AG04450 (cell line): ENCODE data around the gene MUCL3. TPM values are rescaled to one million over a fixed set of nuclear protein-coding genes. Genes with fewer than 3 reads are reported as not detected.

Experiments used
- CTCF ChIA-PET: fragments of 300-600, 350-600 bp; formaldehyde crosslinking; extraction: SDS; loops from one replicate; lab custom pipeline; 2022; ENCODE audit warnings: antibody characterized with exemption, inconsistent platforms; lab: Charles Lee
- POLR2A ChIA-PET: fragments of 350-600 bp; formaldehyde crosslinking; extraction: SDS; loops from one replicate; lab custom pipeline; 2021; ENCODE audit warnings: antibody characterized with exemption, inconsistent platforms; lab: Yijun Ruan, JAX
- DNase-seq: peaks from one replicate; pipeline ENCODE4 v3.0.0-alpha.2; 2011; ENCODE audit warnings: low read depth, low spot score
- H3K27ac ChIP-seq: one replicate; pipeline ENCODE4 v1.5.1; 2012; ENCODE audit warnings: low read depth, low read length, control low read depth
- H3K27me3 ChIP-seq: one replicate; pipeline ENCODE4 v1.6.0; 2012; ENCODE audit warnings: low read length; ENCODE audit not compliant: control insufficient read depth, insufficient read depth
- H3K4me3 ChIP-seq: 2 replicates; pipeline ENCODE4 v1.5.1; 2011; ENCODE audit warnings: mild to moderate bottlenecking, low read depth, low read length, control low read depth
- H3K9me3 ChIP-seq: 2 replicates; pipeline ENCODE4 v1.5.1; 2012; ENCODE audit warnings: low read length; ENCODE audit not compliant: control insufficient read depth, insufficient read depth
- polyA minus RNA-seq: library from RNA; depleted of rRNA, polyadenylated mRNA; stranded (reverse); fragments of >200 nt; gene quantifications from 2 replicates; pipeline ENCODE4 v1.2.3, GENCODE V29; 2011; rRNA and poly(A)+ RNA removed
- polyA plus RNA-seq: library from polyadenylated mRNA; depleted of rRNA; stranded (reverse); fragments of >200 nt; gene quantifications from 2 replicates; pipeline ENCODE4 v1.2.3, GENCODE V29; 2011; rRNA removed
- TF ChIP-seq, protein P1 (sequence below): IDR thresholded peaks from 2 replicates; pipeline ENCODE4 v1.5.1; 2011; ENCODE audit warnings: low read depth, low read length, control low read depth, inconsistent platforms

Gene MUCL3, protein sequence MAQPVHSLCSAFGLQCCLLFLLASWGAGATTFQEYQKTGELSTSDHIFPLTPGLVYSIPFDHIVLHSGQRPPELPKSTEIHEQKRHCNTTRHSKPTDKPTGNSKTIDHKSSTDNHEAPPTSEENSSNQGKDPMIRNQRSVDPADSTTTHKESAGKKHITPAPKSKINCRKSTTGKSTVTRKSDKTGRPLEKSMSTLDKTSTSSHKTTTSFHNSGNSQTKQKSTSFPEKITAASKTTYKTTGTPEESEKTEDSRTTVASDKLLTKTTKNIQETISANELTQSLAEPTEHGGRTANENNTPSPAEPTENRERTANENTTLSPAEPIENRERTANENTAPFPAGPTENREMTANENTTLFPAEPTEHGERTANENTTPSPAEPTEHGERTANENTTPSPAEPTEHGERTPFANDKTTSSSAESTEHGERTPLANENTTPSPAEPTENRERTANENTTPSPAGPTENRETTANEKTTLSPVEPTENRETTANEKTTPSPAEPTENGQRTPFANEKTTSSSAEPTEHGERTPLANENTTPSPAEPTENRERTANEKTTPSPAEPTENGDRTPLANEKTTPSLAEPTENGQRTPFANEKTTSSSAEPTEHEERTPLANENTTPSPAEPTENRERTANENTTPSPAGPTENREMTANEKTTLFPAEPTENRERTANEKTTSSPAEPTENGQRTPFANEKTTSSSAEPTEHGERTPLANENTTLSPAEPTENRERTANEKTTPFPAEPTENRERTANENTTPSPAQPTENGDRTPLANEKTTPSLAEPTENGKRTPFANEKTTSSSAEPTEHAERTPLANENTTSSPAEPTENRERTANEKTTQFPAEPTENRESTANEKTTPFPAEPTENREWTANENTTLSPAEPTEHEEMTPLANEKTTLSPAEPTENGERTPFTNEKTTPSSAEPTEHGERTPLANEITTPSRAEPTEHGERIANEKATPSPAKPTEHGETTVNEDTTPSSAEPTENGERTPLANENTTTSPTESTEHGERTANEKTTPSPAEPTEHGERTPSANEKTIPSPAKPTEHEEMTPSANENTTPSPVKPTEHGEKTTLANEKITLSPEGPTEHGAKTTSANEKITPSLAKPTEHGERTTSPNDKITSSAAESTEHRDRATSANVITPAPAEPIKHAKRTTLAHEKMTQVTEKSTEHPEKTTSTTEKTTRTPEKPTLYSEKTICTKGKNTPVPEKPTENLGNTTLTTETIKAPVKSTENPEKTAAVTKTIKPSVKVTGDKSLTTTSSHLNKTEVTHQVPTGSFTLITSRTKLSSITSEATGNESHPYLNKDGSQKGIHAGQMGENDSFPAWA (N-terminal part only)
- polyA plus RNA-seq (not detected in 2 replicates), polyA minus RNA-seq (not detected in 2 replicates)

DNA sequence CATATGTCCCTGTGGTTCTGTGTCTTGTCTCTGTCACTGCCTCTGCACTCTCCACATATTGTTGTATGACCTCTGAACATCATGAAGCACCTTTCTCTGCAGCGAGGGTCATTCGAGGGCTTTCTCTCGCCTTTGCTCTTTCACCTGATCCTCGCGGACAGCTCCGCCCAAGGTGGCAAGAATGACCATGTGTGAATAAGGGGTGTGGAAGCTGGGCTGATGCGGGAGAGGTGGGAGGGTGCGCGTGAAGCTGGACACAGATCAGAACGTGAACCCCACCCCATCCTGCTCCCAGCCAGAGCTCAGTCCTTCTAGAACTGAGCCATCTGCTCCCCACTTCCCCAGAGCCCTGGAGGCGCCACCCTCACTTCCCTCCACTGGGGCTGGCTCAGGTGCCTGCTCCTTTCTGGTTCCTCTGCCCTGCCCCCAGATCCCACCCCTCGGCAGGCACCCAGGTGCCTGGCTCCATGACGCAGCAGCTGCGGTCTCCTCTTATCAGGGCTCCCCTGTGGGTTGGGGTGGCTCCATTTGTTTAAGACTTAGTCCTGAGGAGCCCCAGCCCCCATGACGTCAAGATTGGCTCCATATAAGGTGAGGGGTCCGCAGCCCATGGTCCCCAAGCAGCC is at the start of gene MUCL3:
Gene MUCL3, plus strand, starts transcription at position 613 of the 626 bp plus-strand sequence. CDS start 27 bp downstream, outside the sequence.
- peaks cover 50% of the 10 kb centered on the region for H3K27me3 ChIP-seq
- POLR2A ChIA-PET = no interaction called here
- no peak within 1 kb of the TSS for H3K4me3 ChIP-seq
- CTCF ChIA-PET = interaction anchor here (0.7 to 4.3 kb wide), 4 partner anchors 129 to 153 kb away, joined by 5 to 63 read pairs (median 18); no protein-coding TSS in a partner anchor
- TF ChIP-seq, protein P1, sequence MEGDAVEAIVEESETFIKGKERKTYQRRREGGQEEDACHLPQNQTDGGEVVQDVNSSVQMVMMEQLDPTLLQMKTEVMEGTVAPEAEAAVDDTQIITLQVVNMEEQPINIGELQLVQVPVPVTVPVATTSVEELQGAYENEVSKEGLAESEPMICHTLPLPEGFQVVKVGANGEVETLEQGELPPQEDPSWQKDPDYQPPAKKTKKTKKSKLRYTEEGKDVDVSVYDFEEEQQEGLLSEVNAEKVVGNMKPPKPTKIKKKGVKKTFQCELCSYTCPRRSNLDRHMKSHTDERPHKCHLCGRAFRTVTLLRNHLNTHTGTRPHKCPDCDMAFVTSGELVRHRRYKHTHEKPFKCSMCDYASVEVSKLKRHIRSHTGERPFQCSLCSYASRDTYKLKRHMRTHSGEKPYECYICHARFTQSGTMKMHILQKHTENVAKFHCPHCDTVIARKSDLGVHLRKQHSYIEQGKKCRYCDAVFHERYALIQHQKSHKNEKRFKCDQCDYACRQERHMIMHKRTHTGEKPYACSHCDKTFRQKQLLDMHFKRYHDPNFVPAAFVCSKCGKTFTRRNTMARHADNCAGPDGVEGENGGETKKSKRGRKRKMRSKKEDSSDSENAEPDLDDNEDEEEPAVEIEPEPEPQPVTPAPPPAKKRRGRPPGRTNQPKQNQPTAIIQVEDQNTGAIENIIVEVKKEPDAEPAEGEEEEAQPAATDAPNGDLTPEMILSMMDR = no peak
- DNase-seq = no peak
- no peak within 1 kb of the TSS for H3K27ac ChIP-seq
- H3K9me3 ChIP-seq = no peaks in the 10 kb centered on the region

DNA sequence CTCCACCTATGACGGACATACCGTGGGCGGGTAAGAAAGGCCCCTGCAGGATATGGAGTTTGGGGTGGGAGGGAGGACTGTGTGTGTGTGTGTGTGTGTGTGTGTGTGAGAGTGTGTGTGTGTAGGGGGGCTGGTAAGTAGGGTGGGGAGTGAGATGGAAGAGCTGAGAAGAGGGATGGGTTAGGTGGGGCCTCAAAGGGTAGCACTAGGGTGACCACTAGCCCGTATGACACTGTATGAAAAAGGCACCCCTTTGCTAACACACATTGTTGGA is 49.4 kb upstream of the MUCL3 start:
- TF ChIP-seq, protein P1 = no peak
- Histone ChIP-seq H3K27me3 (no peaks in the 10 kb centered on the region), H3K27ac (no peak overlapping the region), H3K9me3 (no peaks in the 10 kb centered on the region; the same call in 1 of the 2 replicates), H3K4me3 (no peak overlapping the region)
- ChIA-PET CTCF (interaction anchor here (1.0 to 1.3 kb wide), 2 partner anchors 23 to 47 kb away, joined by 3 read pairs; partner anchors contain the start of gene VARS2), POLR2A (no interaction called here)
- DNase-seq = no peak

DNA sequence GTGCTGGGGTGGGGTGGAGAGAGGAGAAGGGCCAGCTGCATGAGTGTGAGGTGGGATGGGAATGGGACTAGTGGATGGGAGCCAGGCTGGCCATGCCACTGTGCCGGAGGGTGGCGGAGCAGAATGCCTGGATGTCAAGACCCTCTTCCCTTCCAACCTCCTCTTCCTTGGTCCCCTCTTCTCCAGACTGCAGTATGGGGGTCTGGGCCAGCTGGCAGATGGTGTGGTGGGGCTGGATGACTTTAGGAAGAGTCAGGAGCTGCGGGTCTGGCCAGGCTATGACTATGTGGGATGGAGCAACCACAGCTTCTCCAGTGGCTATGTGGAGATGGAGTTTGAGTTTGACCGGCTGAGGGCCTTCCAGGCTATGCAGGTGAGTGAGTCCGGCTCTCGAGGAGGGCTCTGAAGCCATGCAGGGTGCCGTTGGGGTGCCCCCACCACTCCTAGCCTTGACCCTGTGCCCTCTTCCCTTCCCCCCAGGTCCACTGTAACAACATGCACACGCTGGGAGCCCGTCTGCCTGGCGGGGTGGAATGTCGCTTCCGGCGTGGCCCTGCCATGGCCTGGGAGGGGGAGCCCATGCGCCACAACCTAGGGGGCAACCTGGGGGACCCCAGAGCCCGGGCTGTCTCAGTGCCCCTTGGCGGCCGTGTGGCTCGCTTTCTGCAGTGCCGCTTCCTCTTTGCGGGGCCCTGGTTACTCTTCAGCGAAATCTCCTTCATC is 48.8 kb upstream of the MUCL3 start:
- H3K4me3 ChIP-seq = no peak overlapping the region
- TF ChIP-seq, protein P1 = no peak
- ChIA-PET CTCF (interaction anchor here (1.3 kb wide), 1 partner anchor 48 kb away, joined by 3 read pairs; no protein-coding TSS in a partner anchor), POLR2A (no interaction called here)
- no peak for DNase-seq
- H3K9me3 ChIP-seq = no peaks in the 10 kb centered on the region; the same call in 1 of the 2 replicates
- no peak overlapping the region for H3K27ac ChIP-seq
- no peaks in the 10 kb centered on the region for H3K27me3 ChIP-seq

DNA sequence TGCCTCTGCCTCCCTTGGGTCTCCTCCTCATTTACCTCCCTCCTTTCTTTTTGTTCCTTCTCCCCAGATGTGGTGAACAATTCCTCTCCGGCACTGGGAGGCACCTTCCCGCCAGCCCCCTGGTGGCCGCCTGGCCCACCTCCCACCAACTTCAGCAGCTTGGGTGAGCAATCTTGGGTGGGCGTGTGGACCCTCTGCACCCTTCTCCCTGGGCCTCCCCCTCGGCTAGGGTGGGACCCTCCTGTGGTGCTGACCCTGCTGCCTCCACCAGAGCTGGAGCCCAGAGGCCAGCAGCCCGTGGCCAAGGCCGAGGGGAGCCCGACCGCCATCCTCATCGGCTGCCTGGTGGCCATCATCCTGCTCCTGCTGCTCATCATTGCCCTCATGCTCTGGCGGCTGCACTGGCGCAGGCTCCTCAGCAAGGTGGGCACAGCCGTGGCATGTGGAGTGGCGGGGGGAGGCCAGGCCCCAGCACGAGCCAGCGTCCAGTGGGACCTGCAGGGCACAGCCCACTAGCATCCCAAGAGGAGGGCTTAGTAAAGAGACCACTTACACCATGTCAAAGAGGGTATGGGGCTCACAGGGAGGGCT is 47.7 kb upstream of the MUCL3 start:
- H3K9me3 ChIP-seq = no peaks in the 10 kb centered on the region; the same call in 1 of the 2 replicates
- no peak overlapping the region for H3K4me3 ChIP-seq
- ChIA-PET CTCF (interaction anchor here (1.4 kb wide), 1 partner anchor 71 kb away, joined by 4 read pairs; no protein-coding TSS in a partner anchor), POLR2A (no interaction called here)
- H3K27ac ChIP-seq = no peak overlapping the region
- no peak for DNase-seq
- H3K27me3 ChIP-seq = no peaks in the 10 kb centered on the region
- TF ChIP-seq, protein P1 = peak; percentile 33
